ENCODE measurements around the gene PAPPA2. TPM values are rescaled to one million over a fixed set of nuclear protein-coding genes. Genes with fewer than 3 reads are reported as not detected.

Gene PAPPA2
- total and polyA plus RNA-seq, 10 of the 15 experiments (the other 5 are each of a cell fraction or from before 2014, with no cell fraction given) = under 0.01 to 0.06 (median 0.03) TPM; not detected in 7

DNA sequence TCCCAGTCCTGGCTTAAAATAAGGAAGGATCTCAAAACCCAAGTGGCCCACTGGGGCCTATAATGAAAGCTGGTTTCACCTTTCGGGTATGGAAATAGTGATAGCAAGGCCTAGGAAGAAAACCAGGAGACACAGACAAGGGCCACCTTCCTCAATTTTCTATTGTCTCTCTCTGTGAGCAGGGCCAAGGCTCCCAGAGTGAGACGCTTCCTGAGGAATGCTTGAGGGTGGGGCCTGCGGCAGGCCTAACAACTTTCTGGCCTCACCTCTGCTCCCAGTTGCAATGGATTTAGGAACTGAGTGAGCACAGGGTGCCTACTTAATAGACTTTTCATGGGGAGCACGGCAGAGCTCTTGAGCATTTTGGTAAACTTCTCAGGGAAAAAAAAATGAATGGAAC is 400.6 kb downstream of the PAPPA2 start:
- SMC1A ChIA-PET (ENCODE audit: uncharacterized antibody, unreplicated experiment) = no interaction called here
- 25% methylated on average over 4 of the region's 4 CpGs for WGBS (ENCODE audit: insufficient coverage, insufficient replicate concordance, low lambda C conversion rate, missing lambda C conversion rate)
- no peaks in the 10 kb centered on the region for H3K4me1 ChIP-seq (ENCODE audit: control insufficient read depth, insufficient read depth, low read length)
- H3K4me2 ChIP-seq (ENCODE audit: control insufficient read depth, insufficient read depth) = no peak overlapping the region
- no peaks in the 10 kb centered on the region for H4K20me1 ChIP-seq (ENCODE audit: control insufficient read depth, insufficient read depth)
- H3K27ac ChIP-seq (ENCODE audit: control insufficient read depth, insufficient read depth) = no peak overlapping the region
- POLR2A ChIA-PET = no interaction called here
- no peak overlapping the region for H2AFZ ChIP-seq (ENCODE audit: control insufficient read depth, low read depth, low read length)
- no peaks in the 10 kb centered on the region for H3K9me3 ChIP-seq (replicated peaks; ENCODE audit: control insufficient read depth, insufficient read depth, low read length)
- RAD21 ChIA-PET (ENCODE audit: unreplicated experiment) = no interaction called here
- no peak overlapping the region for H3K9ac ChIP-seq (ENCODE audit: control insufficient read depth, insufficient read depth, low read length)
- CTCF ChIA-PET = no interaction called here
- no peaks in the 10 kb centered on the region for H3K79me2 ChIP-seq (ENCODE audit: control insufficient read depth, insufficient read depth, low read length)
- no peak for DNase-seq (ENCODE audit: low read depth, low spot score)
- intact Hi-C loops (cut with micrococcal nuclease; ENCODE audit: unreplicated experiment) (no loop called here), in situ Hi-C loops (cut with MboI) (no loop called here)
- H3K36me3 ChIP-seq (ENCODE audit: control insufficient read depth in 2 of 2, insufficient read depth in 2 of 2, low read length in 1 of 2) = no peaks in the 10 kb centered on the region
- TF ChIP-seq, protein P1, sequence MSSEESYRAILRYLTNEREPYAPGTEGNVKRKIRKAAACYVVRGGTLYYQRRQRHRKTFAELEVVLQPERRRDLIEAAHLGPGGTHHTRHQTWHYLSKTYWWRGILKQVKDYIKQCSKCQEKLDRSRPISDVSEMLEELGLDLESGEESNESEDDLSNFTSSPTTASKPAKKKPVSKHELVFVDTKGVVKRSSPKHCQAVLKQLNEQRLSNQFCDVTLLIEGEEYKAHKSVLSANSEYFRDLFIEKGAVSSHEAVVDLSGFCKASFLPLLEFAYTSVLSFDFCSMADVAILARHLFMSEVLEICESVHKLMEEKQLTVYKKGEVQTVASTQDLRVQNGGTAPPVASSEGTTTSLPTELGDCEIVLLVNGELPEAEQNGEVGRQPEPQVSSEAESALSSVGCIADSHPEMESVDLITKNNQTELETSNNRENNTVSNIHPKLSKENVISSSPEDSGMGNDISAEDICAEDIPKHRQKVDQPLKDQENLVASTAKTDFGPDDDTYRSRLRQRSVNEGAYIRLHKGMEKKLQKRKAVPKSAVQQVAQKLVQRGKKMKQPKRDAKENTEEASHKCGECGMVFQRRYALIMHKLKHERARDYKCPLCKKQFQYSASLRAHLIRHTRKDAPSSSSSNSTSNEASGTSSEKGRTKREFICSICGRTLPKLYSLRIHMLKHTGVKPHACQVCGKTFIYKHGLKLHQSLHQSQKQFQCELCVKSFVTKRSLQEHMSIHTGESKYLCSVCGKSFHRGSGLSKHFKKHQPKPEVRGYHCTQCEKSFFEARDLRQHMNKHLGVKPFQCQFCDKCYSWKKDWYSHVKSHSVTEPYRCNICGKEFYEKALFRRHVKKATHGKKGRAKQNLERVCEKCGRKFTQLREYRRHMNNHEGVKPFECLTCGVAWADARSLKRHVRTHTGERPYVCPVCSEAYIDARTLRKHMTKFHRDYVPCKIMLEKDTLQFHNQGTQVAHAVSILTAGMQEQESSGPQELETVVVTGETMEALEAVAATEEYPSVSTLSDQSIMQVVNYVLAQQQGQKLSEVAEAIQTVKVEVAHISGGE (CRISPR knock-in tag; IDR thresholded peaks at IDR 0.05) = no peak
- TF ChIP-seq IKZF1 (conservative IDR thresholded peaks at IDR 0.05) (no peak), HCFC1 (IDR thresholded peaks at IDR 0.05; ENCODE audit: low read length) (no peak), LARP7 (IDR thresholded peaks at IDR 0.05) (no peak), ZSCAN29 (IDR thresholded peaks at IDR 0.05) (no peak), POLR2A (IDR thresholded peaks at IDR 0.05; ENCODE audit: low read depth, low read length) (no peak), SMAD1 (IDR thresholded peaks at IDR 0.05; ENCODE audit: low read depth, partially characterized antibody) (no peak)
- BruUV-seq (replicated peaks) = no TSS peak
- no peaks in the 10 kb centered on the region for H3K27me3 ChIP-seq (replicated peaks in 1 of 2; ENCODE audit: control insufficient read depth in 2 of 2, insufficient read depth in 2 of 2, low read length in 1 of 2)
- no peak overlapping the region for H3K4me3 ChIP-seq
- FAIRE-seq = no peak
- no peak for ATAC-seq
